ENCODE data around the gene C1orf210. TPM values are rescaled to one million over a fixed set of nuclear protein-coding genes. Genes with fewer than 3 reads are reported as not detected.

C1orf210 gene
- polyA plus RNA-seq, 3 donors: 0.05 TPM; not detected in 2

- no peak overlapping the region for H3K4me2 ChIP-seq (replicated peaks; ENCODE audit: extremely low read depth, low read length, poor library complexity, severe bottlenecking)
- DNase-seq: no peak
- peak overlapping the region; percentile 88 for H2AFZ ChIP-seq (ENCODE audit: insufficient read depth, low read depth, low read length, poor library complexity, severe bottlenecking)
- H3K9me3 ChIP-seq (replicated peaks in 1 of 2; ENCODE audit: control insufficient read depth in 1 of 2, insufficient read depth in 1 of 2, low read length in 2 of 2): no peaks in the 10 kb centered on the region
- Mint-ChIP-seq H3K4me1 (peaks cover 26% of the 10 kb centered on the region), H3K4me3 (no peak overlapping the region), H3K27me3 (ENCODE audit: low read depth in 3 of 3) (peaks cover 3 to 13% (median 5%) of the 10 kb centered on the region in 3 donors), H3K36me3 (no peaks in the 10 kb centered on the region), H3K27ac (no peak overlapping the region), H3K9me3 (peaks cover 0 to 6% (median 3%) of the 10 kb centered on the region in 7 donors)
- H3K27ac ChIP-seq (ENCODE audit: low read depth in 1 of 2, low read length in 2 of 2): no peak overlapping the region
- intact Hi-C loops (cut with micrococcal nuclease): no loop called here
- H3K4me1 ChIP-seq (ENCODE audit: control insufficient read depth in 1 of 2, insufficient read depth in 2 of 2, low read length in 2 of 2): peaks cover 18 to 22% of the 10 kb centered on the region in 2 donors
- H3K4me3 ChIP-seq (replicated peaks in 1 of 3; ENCODE audit: low read depth in 2 of 3, low read length in 3 of 3): no peak overlapping the region
- no peaks in the 10 kb centered on the region for H3K79me2 ChIP-seq (ENCODE audit: insufficient read depth, low read length)
- TF ChIP-seq CTCF (IDR thresholded peaks at IDR 0.05): no peak
- H3K27me3 ChIP-seq (ENCODE audit: control insufficient read depth in 2 of 2, insufficient read depth in 2 of 2, low read length in 2 of 2): no peaks in the 10 kb centered on the region
- H3K36me3 ChIP-seq (replicated peaks in 1 of 2; ENCODE audit: control insufficient read depth in 1 of 2, insufficient read depth in 2 of 2, low read length in 2 of 2): no peaks in the 10 kb centered on the region
- 78% methylated on average over 1 of the region's 7 CpGs for WGBS (ENCODE audit: insufficient coverage)
- no peaks in the 10 kb centered on the region for H4K20me1 ChIP-seq (ENCODE audit: insufficient read depth, low read length)
- no peak overlapping the region for H3K9ac ChIP-seq (ENCODE audit: insufficient read depth, low read length, poor library complexity, severe bottlenecking)
These were observed 11.7 kb downstream of the C1orf210 start for GRCh38 chr1:43273708-43274107.

GRCh38 chr1:43272576-43273571, 12.5 kb downstream of the C1orf210 start:
- Mint-ChIP-seq H3K9me3 (peaks cover 0 to 6% (median 3%) of the 10 kb centered on the region in 7 donors), H3K4me1 (peaks cover 26% of the 10 kb centered on the region), H3K36me3 (no peaks in the 10 kb centered on the region), H3K4me3 (no peak overlapping the region), H3K27ac (peak overlapping the region in 1 of 7 donors; percentile 58), H3K27me3 (ENCODE audit: low read depth in 3 of 3) (peaks cover 3 to 13% (median 7%) of the 10 kb centered on the region in 3 donors)
- no peak overlapping the region for H3K27ac ChIP-seq (ENCODE audit: low read depth in 1 of 2, low read length in 2 of 2)
- H3K79me2 ChIP-seq (ENCODE audit: insufficient read depth, low read length): no peaks in the 10 kb centered on the region
- H3K4me3 ChIP-seq (replicated peaks in 1 of 3; ENCODE audit: low read depth in 2 of 3, low read length in 3 of 3): no peak overlapping the region
- no peak for TF ChIP-seq CTCF (IDR thresholded peaks at IDR 0.05)
- H3K9ac ChIP-seq (ENCODE audit: insufficient read depth, low read length, poor library complexity, severe bottlenecking): no peak overlapping the region
- no peak overlapping the region for H2AFZ ChIP-seq (ENCODE audit: insufficient read depth, low read depth, low read length, poor library complexity, severe bottlenecking)
- H3K4me2 ChIP-seq (replicated peaks; ENCODE audit: extremely low read depth, low read length, poor library complexity, severe bottlenecking): no peak overlapping the region
- intact Hi-C loops (cut with micrococcal nuclease): no loop called here
- H3K36me3 ChIP-seq (replicated peaks in 1 of 2; ENCODE audit: control insufficient read depth in 1 of 2, insufficient read depth in 2 of 2, low read length in 2 of 2): no peaks in the 10 kb centered on the region
- no peak for DNase-seq
- WGBS (ENCODE audit: insufficient coverage): 98% methylated on average over 41 of the region's 46 CpGs
- no peaks in the 10 kb centered on the region for H3K27me3 ChIP-seq (ENCODE audit: control insufficient read depth in 2 of 2, insufficient read depth in 2 of 2, low read length in 2 of 2)
- H4K20me1 ChIP-seq (ENCODE audit: insufficient read depth, low read length): no peaks in the 10 kb centered on the region
- peaks cover 18 to 22% of the 10 kb centered on the region in 2 donors for H3K4me1 ChIP-seq (ENCODE audit: control insufficient read depth in 1 of 2, insufficient read depth in 2 of 2, low read length in 2 of 2)
- no peaks in the 10 kb centered on the region for H3K9me3 ChIP-seq (replicated peaks in 1 of 2; ENCODE audit: control insufficient read depth in 1 of 2, insufficient read depth in 1 of 2, low read length in 2 of 2)

Measured in CD14-positive monocyte (primary cell).